GM21360 (cell line): Measurements from ENCODE around the gene CES3.
"Not testable (repeated sequence)": the region's sequence is repeated elsewhere in the genome, so short reads cannot be mapped to it uniquely, and the experiment has no call there.

ENCODE experiments used
- ATAC-seq: cut with Tn5 transposase; IDR thresholded peaks from one replicate; pipeline ENCODE4 v1.9.1; 2021; ENCODE audit warnings: mild to moderate bottlenecking, moderate library complexity; ENCODE audit not compliant: unreplicated experiment

CES3 gene

DNA sequence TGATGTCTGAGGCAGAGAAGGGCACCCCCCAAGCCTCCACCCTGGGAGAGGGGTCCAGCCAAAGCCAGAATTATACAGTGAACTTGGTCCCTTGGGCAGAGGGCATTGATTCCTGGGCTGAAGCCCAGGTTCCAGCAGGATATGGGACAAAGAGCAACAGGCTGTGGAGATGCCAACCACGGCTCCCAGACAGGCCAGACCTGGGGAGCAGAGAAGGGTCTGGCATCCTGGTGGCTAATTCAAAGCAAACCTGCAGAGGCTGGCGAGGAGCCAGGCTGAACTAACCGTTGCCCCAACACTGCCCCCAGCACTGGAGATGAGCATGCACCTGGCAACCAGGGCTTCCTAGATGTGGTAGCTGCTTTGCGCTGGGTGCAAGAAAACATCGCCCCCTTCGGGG, 3.0 kb downstream of the CES3 start:
- ATAC-seq: no peak

DNA sequence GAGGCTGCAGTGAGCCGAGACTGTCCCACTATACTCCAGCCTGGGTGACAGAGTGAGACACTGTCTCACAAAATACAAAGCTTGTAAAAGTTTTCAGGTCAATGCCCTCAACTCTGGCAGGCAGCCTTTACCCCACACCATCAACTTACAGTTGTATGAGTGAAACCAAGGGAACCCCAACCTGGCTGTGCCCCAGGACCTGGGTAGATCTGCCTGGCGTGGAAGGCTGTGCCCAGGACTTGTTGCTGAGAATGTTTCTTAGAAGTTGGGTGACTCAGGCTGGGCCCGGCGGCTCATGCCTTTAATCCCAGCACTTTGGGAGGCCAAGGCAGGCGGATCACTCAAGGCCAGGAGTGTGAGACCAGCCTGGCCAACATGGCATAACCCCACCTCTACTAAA, 7.8 kb downstream of the CES3 start:
- ATAC-seq: no peak

DNA sequence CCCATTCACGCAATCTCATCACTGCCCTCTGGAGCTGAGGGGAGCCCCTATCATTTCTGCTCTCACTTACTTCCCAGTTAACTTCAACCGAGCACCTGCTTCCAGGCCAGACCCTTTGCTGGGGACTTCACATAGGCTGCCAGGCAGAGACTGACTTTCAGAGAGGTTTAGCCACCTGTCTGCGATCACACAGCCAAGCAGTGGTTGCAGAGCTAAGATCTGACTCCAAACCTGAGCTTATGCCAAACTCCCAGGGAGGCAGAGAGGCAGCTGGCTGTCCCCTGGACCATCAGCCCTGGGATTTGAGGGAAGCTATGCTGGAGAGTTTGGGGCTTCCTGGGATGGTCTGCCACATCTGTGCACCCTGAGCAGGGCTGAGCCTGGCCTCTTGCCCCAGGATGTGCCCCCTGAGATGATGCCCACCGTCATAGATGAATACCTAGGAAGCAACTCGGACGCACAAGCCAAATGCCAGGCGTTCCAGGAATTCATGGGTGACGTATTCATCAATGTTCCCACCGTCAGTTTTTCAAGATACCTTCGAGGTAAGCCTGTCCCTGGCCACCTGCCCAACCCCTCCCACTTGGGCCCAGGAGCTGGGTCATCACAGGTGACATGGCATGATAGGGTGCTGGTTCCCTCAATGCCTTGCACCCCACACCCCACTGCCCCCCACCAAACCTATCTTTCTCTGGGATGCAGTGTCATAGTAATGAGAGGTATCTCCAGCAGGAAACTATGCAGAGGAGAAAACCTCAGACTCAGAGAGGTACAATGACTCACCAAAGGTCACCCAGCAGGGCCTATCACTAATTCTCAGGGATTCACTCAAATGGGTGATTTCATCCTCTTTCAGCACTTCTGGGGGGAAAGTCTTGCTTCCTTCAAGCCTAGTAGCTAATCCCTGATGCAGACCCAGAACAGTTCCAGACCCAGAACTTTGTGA, 10.0 kb downstream of the CES3 start:
- no peak for ATAC-seq

DNA sequence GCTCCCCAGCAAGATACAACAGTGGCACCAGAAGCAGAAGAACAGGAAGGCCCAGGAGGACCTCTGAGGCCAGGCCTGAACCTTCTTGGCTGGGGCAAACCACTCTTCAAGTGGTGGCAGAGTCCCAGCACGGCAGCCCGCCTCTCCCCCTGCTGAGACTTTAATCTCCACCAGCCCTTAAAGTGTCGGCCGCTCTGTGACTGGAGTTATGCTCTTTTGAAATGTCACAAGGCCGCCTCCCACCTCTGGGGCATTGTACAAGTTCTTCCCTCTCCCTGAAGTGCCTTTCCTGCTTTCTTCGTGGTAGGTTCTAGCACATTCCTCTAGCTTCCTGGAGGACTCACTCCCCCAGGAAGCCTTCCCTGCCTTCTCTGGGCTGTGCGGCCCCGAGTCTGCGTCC, 11.9 kb downstream of the CES3 start:
- no peak for ATAC-seq

DNA sequence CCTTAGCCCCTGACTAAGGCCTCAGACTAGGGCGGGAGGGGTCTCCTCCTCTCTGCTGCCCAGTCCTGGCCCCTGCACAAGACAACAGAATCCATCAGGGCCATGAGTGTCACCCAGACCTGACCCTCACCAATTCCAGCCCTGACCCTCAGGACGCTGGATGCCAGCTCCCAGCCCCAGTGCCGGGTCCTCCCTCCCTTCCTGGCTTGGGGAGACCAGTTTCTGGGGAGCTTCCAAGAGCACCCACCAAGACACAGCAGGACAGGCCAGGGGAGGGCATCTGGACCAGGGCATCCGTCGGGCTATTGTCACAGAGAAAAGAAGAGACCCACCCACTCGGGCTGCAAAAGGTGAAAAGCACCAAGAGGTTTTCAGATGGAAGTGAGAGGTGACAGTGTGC, 12.7 kb downstream of the CES3 start:
- no peak for ATAC-seq

DNA sequence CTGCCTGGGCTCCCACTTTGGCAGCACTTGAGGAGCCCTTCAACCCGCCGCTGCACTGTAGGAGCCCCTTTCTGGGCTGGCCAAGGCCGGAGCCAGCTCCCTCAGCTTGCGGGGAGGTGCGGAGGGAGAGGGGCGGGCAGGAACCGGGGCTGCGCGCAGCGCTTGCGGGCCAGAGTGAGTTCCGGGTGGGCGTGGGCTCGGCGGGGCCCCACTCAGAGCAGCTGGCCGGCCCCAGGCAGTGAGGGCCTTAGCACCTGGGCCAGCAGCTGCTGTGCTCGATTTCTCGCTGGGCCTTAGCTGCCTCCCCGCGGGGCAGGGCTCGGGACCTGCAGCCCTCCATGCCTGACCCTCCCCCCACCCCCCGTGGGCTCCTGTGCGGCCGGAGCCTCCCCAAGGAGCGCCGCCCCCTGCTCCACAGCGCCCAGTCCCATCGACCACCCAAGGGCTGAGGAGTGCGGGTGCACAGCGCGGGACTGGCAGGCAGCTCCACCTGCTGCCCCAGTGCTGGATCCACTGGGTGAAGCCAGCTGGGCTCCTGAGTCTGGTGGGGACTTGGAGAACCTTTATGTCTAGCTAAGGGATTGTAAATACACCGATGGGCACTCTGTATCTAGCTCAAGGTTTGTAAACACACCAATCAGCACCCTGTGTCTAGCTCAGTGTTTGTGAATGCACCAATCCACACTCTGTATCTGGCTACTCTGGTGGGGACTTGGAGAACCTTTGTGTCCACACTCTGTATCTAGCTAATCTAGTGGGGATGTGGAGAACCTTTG, 13.3 kb downstream of the CES3 start:
- not testable (repeated sequence) for ATAC-seq

DNA sequence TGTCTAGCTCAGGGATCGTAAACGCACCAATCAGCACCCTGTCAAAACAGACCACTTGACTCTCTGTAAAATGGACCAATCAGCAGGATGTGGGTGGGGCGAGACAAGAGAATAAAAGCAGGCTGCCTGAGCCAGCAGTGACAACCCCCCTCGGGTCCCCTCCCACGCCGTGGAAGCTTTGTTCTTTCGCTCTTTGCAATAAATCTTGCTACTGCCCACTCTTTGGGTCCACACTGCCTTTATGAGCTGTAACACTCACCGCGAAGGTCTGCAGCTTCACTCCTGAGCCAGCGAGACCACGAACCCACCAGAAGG, 13.8 kb downstream of the CES3 start:
- not testable (repeated sequence) for ATAC-seq

DNA sequence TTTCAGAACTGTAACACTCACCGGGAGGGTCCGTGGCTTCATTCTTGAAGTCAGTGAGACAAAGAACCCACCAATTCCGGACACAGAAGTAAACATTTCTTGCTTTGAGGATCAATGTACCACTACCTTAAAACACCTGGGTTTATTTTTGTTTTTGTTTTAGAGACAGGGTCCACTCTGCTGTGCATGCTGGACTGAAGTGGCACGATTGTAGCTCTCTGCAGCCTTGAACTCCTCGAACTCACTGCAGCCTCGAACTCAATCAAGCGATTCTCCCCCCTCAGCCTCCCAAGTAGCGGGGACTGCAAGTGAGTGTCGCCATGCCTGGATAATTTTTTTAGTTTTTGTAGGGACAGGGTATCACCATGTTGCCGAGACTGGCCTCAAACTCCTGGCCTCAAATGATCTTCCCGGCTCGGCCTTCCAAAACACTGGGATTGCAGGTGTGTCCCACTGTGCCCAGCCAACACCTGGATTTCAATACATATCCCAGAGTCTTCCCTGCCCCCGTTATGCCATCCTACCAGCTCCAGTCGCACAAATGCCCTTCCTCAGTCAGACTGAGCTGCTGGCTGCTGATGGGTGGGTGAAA, 14.3 kb downstream of the CES3 start:
- no peak for ATAC-seq

DNA sequence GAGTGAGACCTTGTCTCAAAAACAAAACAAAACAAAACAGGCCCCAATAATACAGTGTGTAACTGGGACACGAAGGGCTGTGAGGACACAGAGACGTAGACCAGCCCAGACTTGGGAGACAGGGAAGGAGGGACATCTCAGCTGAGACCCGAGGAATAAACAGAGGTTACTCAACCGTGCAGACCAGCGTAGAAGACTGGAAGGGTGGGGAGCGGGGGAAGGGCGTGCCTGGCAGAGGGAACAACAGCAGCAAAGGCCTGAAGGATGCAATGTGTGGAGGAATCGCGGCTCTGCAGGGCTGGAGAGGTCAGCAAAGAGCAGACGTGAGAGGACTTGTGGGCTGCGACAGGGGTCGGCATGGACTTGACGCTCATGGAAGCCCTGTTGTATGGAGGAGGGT, 15.7 kb downstream of the CES3 start:
- no peak for ATAC-seq

DNA sequence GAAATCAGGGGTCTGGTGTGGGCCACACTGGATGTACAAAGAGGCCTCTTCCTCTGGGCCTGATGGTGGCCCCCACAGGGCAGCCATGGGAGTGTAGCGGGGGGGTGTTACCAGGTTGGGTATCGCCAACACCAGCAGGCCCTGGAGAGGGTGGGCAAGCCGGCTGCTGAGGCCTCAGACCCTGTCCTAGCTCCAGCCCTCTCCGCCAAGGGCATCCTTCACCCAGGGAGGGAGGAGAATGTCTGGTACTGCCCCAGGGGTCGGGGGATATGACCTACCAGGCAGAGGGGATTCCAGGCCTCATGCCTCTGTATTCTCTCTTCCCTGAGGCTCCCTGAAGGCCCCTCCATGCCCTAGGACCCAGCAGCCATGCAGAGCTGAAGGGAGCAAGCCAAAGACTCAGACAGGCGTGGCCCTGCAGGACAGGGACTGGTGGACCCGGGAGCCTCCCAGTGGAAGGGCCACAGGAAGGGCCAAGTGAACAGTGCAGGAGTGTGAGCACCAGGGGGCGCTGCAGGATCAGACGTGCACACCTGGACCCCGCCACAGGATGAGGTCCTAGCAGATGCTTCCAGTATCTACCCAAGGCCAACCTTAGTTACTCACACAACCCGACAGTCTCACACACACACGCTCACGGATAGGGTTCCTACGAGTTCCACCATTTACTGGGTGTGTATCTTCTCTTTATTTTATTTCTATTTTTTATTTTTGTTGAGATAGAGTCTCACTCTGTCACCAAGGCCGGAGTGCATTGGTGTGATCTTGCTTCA, 16.5 kb downstream of the CES3 start:
- no peak for ATAC-seq

DNA sequence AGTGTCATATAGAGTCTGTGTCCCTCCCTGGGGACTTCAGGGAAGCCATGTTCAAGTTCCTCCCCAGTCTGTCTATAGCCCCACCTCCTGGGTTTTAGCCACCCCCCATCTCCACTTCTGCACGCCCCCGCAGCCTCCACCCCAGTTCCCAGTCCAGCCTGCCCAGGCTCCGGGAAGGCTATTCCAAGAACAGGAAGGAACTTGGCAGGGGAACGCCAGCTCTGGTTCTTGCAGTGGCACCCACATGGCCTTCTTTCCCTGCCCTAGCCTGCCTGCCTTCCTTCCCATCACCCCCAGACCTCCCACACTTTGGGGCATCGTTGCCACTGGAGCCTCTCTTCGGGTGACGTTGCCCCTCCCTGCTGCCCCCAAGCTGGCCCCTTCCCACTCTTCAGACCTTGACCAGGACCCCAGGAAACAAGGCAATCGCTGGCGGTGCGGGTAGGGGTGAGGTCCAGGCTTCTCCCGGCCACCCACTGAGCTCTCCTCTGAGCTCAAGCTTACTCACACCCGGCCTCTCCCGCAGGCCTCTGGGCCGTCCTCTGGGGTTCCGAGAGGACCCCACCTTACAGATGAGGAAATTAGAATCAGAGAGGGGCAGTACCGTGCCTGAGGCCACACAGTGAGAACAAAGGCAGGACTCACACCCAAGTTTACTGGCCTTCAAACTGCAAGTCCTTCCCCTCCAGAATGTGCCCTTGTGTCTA, 18.1 kb downstream of the CES3 start:
- ATAC-seq: no peak

DNA sequence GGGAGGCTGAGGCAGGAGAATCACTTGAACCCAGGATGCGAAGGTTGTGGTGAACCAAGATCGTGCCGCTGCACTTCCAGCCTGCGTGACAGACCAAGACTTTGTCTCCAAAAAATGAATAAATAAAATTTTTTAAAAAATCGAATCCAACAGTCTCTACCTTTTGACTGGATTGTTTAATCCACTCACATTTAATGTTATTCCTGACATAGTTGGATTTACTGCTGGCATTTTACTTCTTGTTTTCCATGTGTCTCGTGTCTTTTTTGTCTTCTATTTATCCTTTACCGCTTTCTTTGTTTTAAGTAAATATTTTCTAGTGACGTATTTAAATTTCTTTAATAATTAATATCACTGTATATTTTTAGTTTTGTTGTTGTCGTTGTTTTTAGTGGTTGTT, 22.0 kb downstream of the CES3 start:
- no peak for ATAC-seq

DNA sequence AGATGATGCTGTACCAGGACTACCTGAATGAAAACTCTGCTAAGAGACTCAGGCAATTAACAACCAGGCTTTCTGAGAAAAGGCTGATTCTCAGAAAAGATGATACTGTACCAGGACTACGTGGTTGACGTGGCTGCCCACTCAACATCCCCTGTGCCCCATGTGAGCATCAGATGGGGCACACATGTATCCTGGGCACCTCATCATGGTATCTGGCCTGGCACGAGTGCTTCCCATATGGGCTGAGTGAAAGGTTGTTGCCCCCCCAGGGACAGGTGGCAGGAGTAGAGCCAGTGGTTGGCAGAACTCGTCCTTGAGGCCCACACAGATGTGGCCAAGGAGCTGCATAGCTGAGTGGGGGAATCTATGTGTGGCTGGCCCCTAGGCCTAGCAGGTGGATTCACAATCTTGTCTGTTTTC, 23.8 kb downstream of the CES3 start:
- no peak for ATAC-seq

DNA sequence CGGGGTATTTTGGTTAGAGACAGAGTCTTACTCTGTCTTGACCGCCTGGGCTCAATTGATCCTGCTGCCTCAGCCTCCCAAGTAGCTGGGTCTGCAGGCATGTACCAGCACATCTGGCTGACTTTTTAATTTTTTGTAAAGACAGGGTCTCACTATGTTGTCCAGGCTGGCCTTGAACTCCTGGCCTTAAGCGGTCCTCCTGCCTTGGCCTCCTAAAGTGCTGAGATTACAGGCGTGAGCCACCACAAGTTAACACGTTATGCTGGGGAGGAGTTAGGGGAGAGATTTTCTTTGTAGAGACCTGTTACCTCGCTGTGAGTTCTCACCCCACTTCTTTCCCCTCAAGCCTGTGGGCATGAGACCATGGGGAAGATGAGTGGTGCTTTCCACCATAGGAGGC, 25.5 kb downstream of the CES3 start:
- ATAC-seq: no peak

DNA sequence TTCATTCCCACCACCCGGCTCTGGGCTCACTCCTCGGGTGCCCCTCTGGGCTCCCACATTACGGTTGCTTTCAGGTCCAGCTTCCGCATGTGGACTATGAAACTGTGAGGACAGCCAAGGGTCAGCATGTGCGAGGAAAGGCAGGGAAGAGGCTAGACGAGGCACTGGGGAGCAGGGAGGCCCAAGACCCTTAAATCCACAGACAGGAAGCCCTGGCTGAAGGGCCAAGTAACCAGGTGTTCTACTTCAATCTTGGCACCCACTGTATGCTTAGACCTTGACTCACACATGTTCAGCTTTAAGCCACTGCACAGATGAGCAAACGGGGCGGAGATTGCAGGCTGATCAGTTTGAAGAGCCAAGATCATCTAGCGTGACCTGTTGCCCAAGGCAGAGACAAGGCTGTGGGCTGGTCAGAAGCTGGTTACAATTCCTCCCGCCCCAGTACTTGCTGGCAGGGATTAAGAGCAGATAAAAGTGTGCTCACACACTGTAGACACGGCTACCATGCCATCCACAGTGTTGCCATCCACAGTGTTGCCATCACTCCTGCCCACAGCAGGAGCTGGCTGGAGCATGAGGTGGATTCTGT, 27.2 kb downstream of the CES3 start, which contains the start of gene CES4A:
CES4A (plus strand) TSS at position 393 of the 592 bp plus-strand sequence; CDS start at position 577, 184 bp downstream.
- no peak for ATAC-seq

DNA sequence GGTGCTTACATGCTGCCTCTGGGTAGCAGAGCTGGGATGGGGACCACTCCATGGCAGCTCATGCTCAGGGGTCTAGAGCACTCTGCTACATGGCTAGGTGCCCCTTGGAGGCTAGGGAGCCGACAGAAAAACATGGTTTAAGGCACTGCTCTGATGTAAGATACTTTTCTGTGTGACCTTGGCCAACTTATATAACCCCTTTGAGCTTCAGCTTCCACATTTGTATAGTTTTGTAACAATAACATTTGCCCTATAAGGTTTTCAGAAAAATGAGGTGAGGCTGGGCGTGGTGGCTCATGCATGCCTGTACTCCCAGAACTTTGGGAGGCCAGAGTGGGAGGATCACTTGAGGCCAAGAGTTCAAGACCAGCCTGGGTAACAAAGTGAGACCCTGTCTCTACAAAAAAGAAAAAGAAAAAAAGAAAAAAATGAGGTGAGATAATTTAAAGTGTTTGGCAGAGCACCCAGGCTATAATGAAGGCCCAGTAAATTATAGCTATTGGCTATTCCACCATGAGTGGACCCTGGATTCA, 30.5 kb downstream of the CES3 start:
- no peak for ATAC-seq

DNA sequence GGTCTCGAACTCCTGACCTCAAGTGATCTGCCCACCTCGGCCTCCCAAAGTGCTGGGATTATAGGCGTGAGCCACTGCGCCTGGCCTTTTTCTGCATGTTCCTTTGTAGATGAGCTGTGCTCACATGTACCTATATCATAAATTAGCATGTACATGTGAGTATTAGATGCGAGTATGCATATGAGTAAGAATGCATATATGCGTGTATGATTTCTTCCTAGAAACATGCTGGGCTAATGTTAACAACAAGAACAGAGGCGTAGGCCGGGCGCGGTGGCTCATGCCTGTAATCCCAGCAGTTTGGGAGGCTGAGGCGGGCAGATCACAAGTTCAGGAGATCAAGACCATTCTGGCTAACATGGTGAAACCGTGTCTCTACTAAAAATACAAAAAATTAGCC, 32.5 kb downstream of the CES3 start:
- not testable (repeated sequence) for ATAC-seq

DNA sequence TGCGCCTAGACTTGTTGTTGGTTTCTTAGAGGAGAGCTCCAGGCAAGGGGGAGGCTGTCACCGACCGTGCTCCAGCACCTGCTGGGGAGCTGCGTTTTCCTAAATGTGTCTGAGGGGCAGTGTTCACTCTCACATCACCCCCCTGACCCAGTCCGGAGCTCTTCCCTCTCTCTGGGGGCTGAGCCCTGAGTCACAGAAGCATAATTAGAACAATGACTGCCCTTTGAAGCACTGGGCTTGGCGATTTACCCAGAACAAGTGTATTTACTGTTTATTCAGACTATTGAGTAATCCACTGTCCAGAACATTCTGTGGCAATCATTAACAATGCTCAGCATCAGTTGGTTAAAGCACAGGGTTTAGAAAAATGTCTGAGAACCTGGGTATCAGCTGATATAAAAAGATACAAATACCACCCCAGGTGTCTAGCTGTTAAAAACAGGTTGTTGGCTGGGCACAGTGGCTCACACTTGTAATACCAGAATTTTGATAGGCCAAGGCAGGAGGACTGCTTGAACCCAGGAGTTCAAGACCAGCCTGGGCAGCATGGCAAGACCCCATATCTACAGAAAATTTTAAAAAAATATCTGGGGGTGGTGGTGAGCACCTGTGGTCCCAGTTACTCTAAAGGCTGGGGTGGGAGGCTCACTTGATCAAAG, 35.4 kb downstream of the CES3 start:
- ATAC-seq: no peak

DNA sequence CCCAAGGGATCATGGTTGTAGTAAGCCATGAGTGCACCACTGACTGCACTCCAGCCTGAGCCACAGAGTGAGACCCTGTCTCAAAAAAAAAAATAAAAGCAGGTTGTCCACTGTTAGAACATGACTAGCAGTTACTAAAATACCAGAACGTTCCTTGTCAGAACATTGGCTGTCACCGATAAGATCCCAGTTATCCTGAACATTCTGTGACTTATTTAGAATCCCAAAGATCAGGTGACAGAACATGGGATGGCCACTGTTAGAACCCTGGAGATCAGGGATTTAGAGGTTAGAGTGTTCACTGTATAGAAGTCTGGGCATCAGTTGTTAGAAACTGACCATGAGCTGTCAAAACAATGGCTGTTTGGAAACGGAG, 35.9 kb downstream of the CES3 start:
- no peak for ATAC-seq
